Adrenal gland (tissue), 12 donors: ENCODE data around the gene JPT1. TPM values are rescaled to one million over a fixed set of nuclear protein-coding genes. Genes with fewer than 3 reads are reported as not detected.

Experiments used
- DNase-seq, 7 donors: peaks; one replicate each; pipeline ENCODE4 v3.0.0-alpha.2; 2019 to 2020
- H3K27ac ChIP-seq, 5 donors: fragments of 200-600 bp; sonication (generic) in 4 of 5; 1 replicate in 3 of 5; 2 replicates in 2 of 5; pipeline versions ENCODE4 v1.5.1 to v1.8.0; 2016 to 2020; ENCODE audit warnings: mild to moderate bottlenecking in 1 of 5
- H3K27me3 ChIP-seq: fragments of 200-600 bp; 2 replicates; pipeline ENCODE4 v1.8.0; 2021
- H3K36me3 ChIP-seq, 2 donors: fragments of 200-600 bp; replicated peaks in 1 of 2; 1 replicate in 1 of 2; 2 replicates in 1 of 2; pipeline versions ENCODE4 v1.5.1 to v1.8.0; 2018 to 2022
- H3K4me1 ChIP-seq, 2 donors: fragments of 200-600 bp; replicated peaks in 1 of 2; 1 replicate in 1 of 2; 2 replicates in 1 of 2; pipeline versions ENCODE4 v1.5.1 to v1.8.0; 2018 to 2021
- H3K4me3 ChIP-seq, 4 donors: fragments of 200-600 bp; sonication (generic) in 3 of 4; one replicate each; pipeline ENCODE4 v1.5.1; 2016 to 2018
- H3K9me3 ChIP-seq, 3 donors: fragments of 200-600 bp; sonication (generic) in 1 of 3; replicated peaks in 1 of 3; 1 replicate in 2 of 3; 2 replicates in 1 of 3; pipeline versions ENCODE4 v1.5.1 to v1.8.0; 2016 to 2021
- CTCF ChIP-seq, 6 experiments: fragments of 450-650 bp in 4 of 6; fragments of 200-600 bp in 2 of 6; sonication (generic) in 1 of 6; IDR thresholded peaks; 1 replicate in 5 of 6; 2 replicates in 1 of 6; pipeline versions ENCODE4 v1.5.1 to v1.8.0; 2016 to 2021; ENCODE audit warnings: antibody characterized with exemption in 6 of 6, mild to moderate bottlenecking in 2 of 6, moderate library complexity in 1 of 6
- POLR2A ChIP-seq, 2 donors: fragments of 450-650 bp; IDR thresholded peaks; one replicate each; pipeline ENCODE4 v1.6.1; 2017; ENCODE audit warnings: antibody characterized with exemption in 2 of 2, mild to moderate bottlenecking in 2 of 2, moderate library complexity in 1 of 2
- WGBS, 4 donors: extraction: QIAGEN DNeasy Blood & Tissue Kit in 2 of 4; methylation state at CpG; one replicate each; pipeline versions ENCODE4 v1.1.5 to v1.1.7; 2013 to 2017; 5-methylcytosine and 5-hydroxymethylcytosine counted together
- intact Hi-C, 2 donors: fragments of 100-400 bp; cut with DNase I; formaldehyde crosslinking; loops; one replicate each; pipeline versions ENCODE4 v1.14.1 to v1.15.0; 2022 to 2023
- polyA plus RNA-seq, 3 donors: library from polyadenylated mRNA; stranded (reverse); fragments of 200-250 nt in 2 of 3; fragments of 350-450 nt in 1 of 3; fragmentation: Illumina TruSeq in 1 of 3; extraction: RNeasy Lipid Tissue Mini Kit (QIAGEN cat#74804) in 1 of 3; gene quantifications; one replicate each; pipeline ENCODE4 v1.2.3, GENCODE V29; 2013 to 2014
- total RNA-seq, 9 donors: library from RNA; depleted of rRNA in 4 of 9; stranded (reverse); fragments of >200 nt in 4 of 9; fragments of 120-200 nt in 1 of 9; fragmentation: NEBNext Ultra II Directional in 1 of 9; extraction: Animal tissue kit (Norgen Biotek cat#: 25700) in 1 of 9; gene quantifications; one replicate each; pipeline versions ENCODE4 v1.1.0 to v1.2.4, GENCODE V29; 2013 to 2023
- donor health status: healthy with polysubstance abuse.
- donor health status: Bipolar disorder and iron deficiency.
- donor health status: DM: yes; HTN: yes; CAD: no.
- donor health status: DM: no; HTN: no; CAD: no.
- donor health status: DM: no; HTN: no; CAD: no.
- donor health status: DM: yes; HTN: yes; CAD: no.

JPT1 gene
- total and polyA plus RNA-seq, 12 donors, result 34.2 to 232 (median 67.2) TPM

DNA sequence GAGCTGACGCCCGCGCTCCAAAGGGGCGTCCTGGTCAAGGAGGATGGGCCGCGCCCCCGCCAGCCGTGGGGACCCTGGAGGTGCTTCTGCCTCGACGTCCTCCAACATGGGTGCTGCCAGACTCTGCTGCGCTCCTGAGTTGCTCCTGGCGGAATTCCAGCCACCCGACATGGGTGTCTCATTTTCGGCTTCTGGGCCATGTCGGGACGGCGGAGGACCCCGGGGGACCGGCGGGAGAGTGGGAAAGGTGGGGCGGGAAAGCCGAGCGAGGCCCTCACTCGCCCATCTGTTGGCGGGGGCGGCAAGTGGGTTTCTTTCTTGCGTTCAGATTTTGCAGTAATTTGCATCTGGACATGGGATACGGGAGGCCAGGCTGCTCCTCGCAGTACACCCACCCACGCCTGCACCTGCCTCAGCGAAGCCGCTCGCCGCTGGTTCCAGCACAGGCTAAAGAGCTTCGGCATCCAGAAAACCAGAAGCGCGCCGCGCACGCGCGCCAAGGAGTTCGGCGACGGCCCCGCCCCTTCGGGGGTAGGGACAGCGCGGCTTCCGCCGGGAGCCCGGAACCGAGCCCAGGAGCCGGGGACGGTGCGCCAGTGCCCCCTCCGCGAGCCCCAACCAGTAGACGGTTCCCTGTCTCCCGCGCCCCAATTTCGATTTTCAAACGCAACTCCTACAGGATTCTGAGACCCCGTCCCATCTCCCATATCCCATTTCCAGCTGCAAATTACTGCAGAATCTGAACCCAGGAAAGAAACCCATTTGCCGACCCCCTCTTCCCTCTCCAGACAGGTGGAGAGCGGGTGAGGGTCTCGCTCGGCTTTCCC is 44.7 kb downstream of the JPT1 start, which contains the start of gene ARMC7:
TSS of gene ARMC7 (plus strand) at position 563 of the 827 bp plus-strand sequence. CDS start 320 bp downstream, outside the sequence.
- peak within 1 kb of the TSS in 2 of 5 donors; percentile 60 to 65 for H3K27ac ChIP-seq
- H3K36me3 ChIP-seq, result no peaks in the 10 kb centered on the region
- H3K9me3 ChIP-seq, result no peaks in the 10 kb centered on the region
- WGBS, 4 donors, result 1% methylated on average over 44 to 68 of the region's 68 CpGs
- peaks cover 0 to 25% of the 10 kb centered on the region in 2 donors for H3K4me1 ChIP-seq
- peak in 1 of 2 donors; percentile 52 for TF ChIP-seq POLR2A (IDR thresholded peaks at IDR 0.05)
- TF ChIP-seq CTCF (IDR thresholded peaks at IDR 0.05), result no peak
- no peaks in the 10 kb centered on the region for H3K27me3 ChIP-seq
- intact Hi-C loops, result loop anchor here (5.0 to 10.0 kb wide), 6 partner anchors 47 to 145 kb away; partner anchors contain the start of gene NUP85 (in 1 of the 2)
- peak; percentile 84 to 93 (median 89) for DNase-seq
- H3K4me3 ChIP-seq, result peak within 1 kb of the TSS in 3 of 4 donors; percentile 51 to 92 (median 85)

GRCh38 chr17:75109046-75109406 is 45.3 kb downstream of the JPT1 start:
- Histone ChIP-seq H3K9me3 (no peaks in the 10 kb centered on the region), H3K4me3 (peak overlapping the region in 2 of 4 donors; percentile 85 to 92), H3K27ac (no peak overlapping the region), H3K36me3 (no peaks in the 10 kb centered on the region), H3K27me3 (no peaks in the 10 kb centered on the region), H3K4me1 (peaks cover 0 to 20% of the 10 kb centered on the region in 2 donors)
- TF ChIP-seq CTCF (IDR thresholded peaks at IDR 0.05) (no peak), POLR2A (IDR thresholded peaks at IDR 0.05) (no peak)
- no peak for DNase-seq
- 15 to 34% (median 25%) methylated on average over 21 to 22 of the region's 22 CpGs for whole genome bisulfite sequencing, 4 donors
- intact Hi-C loops, result loop anchor here (5.0 to 10.0 kb wide), 3 partner anchors 47 to 144 kb away; no protein-coding TSS in a partner anchor

DNA sequence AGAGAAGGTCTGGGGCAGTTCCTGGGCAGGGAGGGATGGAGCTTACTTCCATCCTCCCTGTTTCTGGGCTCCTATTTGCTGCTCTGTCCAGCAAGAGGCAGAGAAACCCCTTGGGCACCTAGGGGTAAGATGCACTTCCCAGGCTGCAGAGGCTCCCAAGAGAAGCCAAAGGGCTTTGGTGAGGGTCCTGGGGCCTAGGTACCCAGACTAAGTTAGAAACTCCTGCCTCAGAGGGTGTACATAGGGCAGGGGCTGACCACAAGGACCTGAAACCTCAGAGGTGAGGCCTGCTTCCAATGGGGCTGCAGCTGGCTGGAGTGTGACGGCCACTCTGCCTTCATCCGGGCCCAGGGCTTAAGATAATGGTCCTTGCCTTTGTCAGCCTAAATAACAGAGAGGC is 46.1 kb downstream of the JPT1 start:
- Histone ChIP-seq H3K36me3 (no peaks in the 10 kb centered on the region), H3K4me1 (peaks cover 0 to 16% of the 10 kb centered on the region in 2 donors), H3K9me3 (no peaks in the 10 kb centered on the region), H3K27ac (no peak overlapping the region), H3K4me3 (no peak overlapping the region), H3K27me3 (no peaks in the 10 kb centered on the region)
- DNase-seq, result no peak
- intact Hi-C loops, result loop anchor here (5.0 to 10.0 kb wide), 3 partner anchors 46 to 143 kb away; no protein-coding TSS in a partner anchor
- no peak for TF ChIP-seq CTCF (IDR thresholded peaks at IDR 0.05)
- TF ChIP-seq POLR2A (IDR thresholded peaks at IDR 0.05), result no peak
- 74 to 87% (median 83%) methylated on average over 2 of the region's 2 CpGs for WGBS, 4 donors
